ENCODE results near the gene HYAL3. TPM values are rescaled to one million over a fixed set of nuclear protein-coding genes. Genes with fewer than 3 reads are reported as not detected.
A peak's percentile ranks its signal among the peaks of the same experiment; 100 is the strongest.

HYAL3 gene
- total and polyA plus RNA-seq, 2 of the 13 experiments (the other 11 are each of a cell fraction or from before 2014, with no cell fraction given): 5.5 to 10.4 TPM

DNA sequence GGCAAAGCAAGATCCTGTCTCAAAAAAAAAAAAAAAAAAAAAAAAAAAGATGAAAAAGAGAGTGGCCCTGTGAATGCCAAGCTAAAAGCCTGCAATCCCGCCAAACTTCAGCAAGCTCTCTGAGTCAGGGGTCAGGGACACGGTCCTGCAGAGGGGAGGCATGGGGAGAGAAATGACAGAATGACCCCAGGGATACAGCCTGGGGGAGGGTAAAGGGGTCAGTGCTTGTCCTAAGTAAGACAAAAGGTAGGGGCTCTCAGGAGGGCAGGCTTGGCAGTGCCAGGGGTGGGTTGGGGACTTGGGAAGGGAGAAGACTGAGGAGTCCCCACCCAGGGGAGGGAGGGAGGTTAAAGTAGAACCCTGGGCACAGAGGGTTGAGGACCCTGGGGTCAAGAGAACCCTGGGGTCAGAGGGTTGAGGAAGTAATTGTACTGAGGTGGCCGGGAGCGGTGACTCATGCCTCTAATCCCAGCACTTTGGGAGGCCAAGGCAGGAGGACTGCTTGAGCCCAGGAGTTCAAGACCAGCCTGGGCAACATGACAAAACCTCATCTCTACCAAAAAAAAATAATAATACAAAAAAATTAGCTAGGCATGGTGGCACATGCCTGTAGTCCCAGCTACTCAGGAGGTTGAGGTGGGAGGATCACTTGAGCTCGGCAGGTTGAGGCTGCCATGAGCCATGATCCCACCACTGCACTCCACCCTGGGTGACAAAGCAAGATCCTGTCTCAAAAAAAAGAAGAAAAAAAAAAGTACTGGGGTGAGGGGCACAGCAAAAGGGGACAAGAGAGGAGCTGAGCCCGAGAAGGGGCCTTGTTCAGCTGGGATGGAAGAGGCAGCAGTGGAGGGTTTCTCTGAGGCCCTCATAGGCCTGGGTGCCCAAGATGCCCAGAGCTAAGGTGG, 35.5 kb downstream of the HYAL3 start (continued):
- no peak for TF ChIP-seq MBNL3 (CRISPR knock-in tag; conservative IDR thresholded peaks at IDR 0.05)
- TF ChIP-seq ZNF567 (CRISPR knock-in tag; IDR thresholded peaks at IDR 0.05; ENCODE audit: borderline replicate concordance): no peak
- peak; percentile 28; the same call in 1 of the 2 replicates for TF ChIP-seq MAZ (IDR thresholded peaks at IDR 0.05; ENCODE audit: borderline replicate concordance, low read depth, low read length)
- no peak for TF ChIP-seq MAZ (CRISPR knock-in tag; IDR thresholded peaks at IDR 0.05; ENCODE audit: low read depth)
- TF ChIP-seq, protein P1, sequence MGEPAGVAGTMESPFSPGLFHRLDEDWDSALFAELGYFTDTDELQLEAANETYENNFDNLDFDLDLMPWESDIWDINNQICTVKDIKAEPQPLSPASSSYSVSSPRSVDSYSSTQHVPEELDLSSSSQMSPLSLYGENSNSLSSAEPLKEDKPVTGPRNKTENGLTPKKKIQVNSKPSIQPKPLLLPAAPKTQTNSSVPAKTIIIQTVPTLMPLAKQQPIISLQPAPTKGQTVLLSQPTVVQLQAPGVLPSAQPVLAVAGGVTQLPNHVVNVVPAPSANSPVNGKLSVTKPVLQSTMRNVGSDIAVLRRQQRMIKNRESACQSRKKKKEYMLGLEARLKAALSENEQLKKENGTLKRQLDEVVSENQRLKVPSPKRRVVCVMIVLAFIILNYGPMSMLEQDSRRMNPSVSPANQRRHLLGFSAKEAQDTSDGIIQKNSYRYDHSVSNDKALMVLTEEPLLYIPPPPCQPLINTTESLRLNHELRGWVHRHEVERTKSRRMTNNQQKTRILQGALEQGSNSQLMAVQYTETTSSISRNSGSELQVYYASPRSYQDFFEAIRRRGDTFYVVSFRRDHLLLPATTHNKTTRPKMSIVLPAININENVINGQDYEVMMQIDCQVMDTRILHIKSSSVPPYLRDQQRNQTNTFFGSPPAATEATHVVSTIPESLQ (CRISPR knock-in tag; conservative IDR thresholded peaks at IDR 0.05): no peak
- TF ChIP-seq CHD4 (IDR thresholded peaks at IDR 0.05; ENCODE audit: borderline replicate concordance, low read length): peak; percentile 77; the same call in 1 of the 2 replicates
- no peak for TF ChIP-seq ZNF441 (CRISPR knock-in tag; IDR thresholded peaks at IDR 0.05; ENCODE audit: borderline replicate concordance)
- TF ChIP-seq RCOR2 (CRISPR knock-in tag; IDR thresholded peaks at IDR 0.05): peak; percentile 45; the same call in 1 of the 2 replicates
- 0 out of 2 replicates have a peak, but pooled peaks have one; percentile 15 for TF ChIP-seq ZNF563 (CRISPR knock-in tag; IDR thresholded peaks at IDR 0.05)
- no peak for TF ChIP-seq ZFP36L1 (CRISPR knock-in tag; IDR thresholded peaks at IDR 0.05)
- no peak for TF ChIP-seq NFRKB (IDR thresholded peaks at IDR 0.05)
- TF ChIP-seq, protein P2, sequence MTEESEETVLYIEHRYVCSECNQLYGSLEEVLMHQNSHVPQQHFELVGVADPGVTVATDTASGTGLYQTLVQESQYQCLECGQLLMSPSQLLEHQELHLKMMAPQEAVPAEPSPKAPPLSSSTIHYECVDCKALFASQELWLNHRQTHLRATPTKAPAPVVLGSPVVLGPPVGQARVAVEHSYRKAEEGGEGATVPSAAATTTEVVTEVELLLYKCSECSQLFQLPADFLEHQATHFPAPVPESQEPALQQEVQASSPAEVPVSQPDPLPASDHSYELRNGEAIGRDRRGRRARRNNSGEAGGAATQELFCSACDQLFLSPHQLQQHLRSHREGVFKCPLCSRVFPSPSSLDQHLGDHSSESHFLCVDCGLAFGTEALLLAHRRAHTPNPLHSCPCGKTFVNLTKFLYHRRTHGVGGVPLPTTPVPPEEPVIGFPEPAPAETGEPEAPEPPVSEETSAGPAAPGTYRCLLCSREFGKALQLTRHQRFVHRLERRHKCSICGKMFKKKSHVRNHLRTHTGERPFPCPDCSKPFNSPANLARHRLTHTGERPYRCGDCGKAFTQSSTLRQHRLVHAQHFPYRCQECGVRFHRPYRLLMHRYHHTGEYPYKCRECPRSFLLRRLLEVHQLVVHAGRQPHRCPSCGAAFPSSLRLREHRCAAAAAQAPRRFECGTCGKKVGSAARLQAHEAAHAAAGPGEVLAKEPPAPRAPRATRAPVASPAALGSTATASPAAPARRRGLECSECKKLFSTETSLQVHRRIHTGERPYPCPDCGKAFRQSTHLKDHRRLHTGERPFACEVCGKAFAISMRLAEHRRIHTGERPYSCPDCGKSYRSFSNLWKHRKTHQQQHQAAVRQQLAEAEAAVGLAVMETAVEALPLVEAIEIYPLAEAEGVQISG (CRISPR knock-in tag; IDR thresholded peaks at IDR 0.05): peak; percentile 2; the same call in 1 of the 2 replicates
- TF ChIP-seq, protein P3, sequence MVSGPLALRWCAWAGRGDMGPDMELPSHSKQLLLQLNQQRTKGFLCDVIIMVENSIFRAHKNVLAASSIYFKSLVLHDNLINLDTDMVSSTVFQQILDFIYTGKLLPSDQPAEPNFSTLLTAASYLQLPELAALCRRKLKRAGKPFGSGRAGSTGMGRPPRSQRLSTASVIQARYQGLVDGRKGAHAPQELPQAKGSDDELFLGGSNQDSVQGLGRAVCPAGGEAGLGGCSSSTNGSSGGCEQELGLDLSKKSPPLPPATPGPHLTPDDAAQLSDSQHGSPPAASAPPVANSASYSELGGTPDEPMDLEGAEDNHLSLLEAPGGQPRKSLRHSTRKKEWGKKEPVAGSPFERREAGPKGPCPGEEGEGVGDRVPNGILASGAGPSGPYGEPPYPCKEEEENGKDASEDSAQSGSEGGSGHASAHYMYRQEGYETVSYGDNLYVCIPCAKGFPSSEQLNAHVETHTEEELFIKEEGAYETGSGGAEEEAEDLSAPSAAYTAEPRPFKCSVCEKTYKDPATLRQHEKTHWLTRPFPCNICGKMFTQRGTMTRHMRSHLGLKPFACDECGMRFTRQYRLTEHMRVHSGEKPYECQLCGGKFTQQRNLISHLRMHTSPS (CRISPR knock-in tag; IDR thresholded peaks at IDR 0.05; ENCODE audit: low read depth): peak; percentile 83
- TF ChIP-seq, protein P4, sequence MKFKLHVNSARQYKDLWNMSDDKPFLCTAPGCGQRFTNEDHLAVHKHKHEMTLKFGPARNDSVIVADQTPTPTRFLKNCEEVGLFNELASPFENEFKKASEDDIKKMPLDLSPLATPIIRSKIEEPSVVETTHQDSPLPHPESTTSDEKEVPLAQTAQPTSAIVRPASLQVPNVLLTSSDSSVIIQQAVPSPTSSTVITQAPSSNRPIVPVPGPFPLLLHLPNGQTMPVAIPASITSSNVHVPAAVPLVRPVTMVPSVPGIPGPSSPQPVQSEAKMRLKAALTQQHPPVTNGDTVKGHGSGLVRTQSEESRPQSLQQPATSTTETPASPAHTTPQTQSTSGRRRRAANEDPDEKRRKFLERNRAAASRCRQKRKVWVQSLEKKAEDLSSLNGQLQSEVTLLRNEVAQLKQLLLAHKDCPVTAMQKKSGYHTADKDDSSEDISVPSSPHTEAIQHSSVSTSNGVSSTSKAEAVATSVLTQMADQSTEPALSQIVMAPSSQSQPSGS (CRISPR knock-in tag; IDR thresholded peaks at IDR 0.05): no peak
- TF ChIP-seq ZKSCAN5 (CRISPR knock-in tag; IDR thresholded peaks at IDR 0.05): no peak
- TF ChIP-seq RXRA (CRISPR knock-in tag; IDR thresholded peaks at IDR 0.05): peak; percentile 14; the same call in 1 of the 2 replicates
- TF ChIP-seq NR2F1 (CRISPR knock-in tag; IDR thresholded peaks at IDR 0.05): peak; percentile 76 to 90; a peak in 3 of 4 replicates
- TF ChIP-seq, protein P5, sequence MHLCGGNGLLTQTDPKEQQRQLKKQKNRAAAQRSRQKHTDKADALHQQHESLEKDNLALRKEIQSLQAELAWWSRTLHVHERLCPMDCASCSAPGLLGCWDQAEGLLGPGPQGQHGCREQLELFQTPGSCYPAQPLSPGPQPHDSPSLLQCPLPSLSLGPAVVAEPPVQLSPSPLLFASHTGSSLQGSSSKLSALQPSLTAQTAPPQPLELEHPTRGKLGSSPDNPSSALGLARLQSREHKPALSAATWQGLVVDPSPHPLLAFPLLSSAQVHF (CRISPR knock-in tag; IDR thresholded peaks at IDR 0.05): no peak
- TF ChIP-seq SRSF4 (IDR thresholded peaks at IDR 0.05; ENCODE audit: low read depth, low read length, poor library complexity, severe bottlenecking): no peak
